Pancreas (tissue), 10 donors: ENCODE measurements around the gene PSMG3. TPM values are rescaled to one million over a fixed set of nuclear protein-coding genes. Genes with fewer than 3 reads are reported as not detected.
A peak's percentile ranks its signal among the peaks of the same experiment; 100 is the strongest.

Source experiments
- ATAC-seq, 4 donors: fragments of 200-7000 bp; cut with Tn5 transposase; one replicate each; pipeline versions ENCODE4 v1.8.0 to v1.9.1; 2020; ENCODE audit warnings: mild to moderate bottlenecking in 4 of 4, moderate library complexity in 4 of 4
- DNase-seq, 6 donors: peaks; one replicate each; pipeline ENCODE4 v3.0.0-alpha.2; 2020
- FAIRE-seq: peaks from 2 replicates; lab custom pipeline; 2012; peaks lifted over from hg19 to GRCh38; lab: Jason Lieb, UNC
- H3K27ac ChIP-seq, 4 donors: fragments of 200-600 bp; sonication (generic); 1 replicate in 3 of 4; 2 replicates in 1 of 4; pipeline versions ENCODE4 v1.5.0 to v1.8.0; 2020
- H3K27me3 ChIP-seq, 4 donors: fragments of 200-600 bp; one replicate each; pipeline ENCODE4 v1.8.0; 2021
- H3K36me3 ChIP-seq, 3 donors: fragments of 200-600 bp; sonication (generic) in 1 of 3; one replicate each; pipeline versions ENCODE4 v1.5.0 to v1.8.0; 2020 to 2021
- H3K4me1 ChIP-seq, 3 donors: fragments of 200-600 bp; one replicate each; pipeline ENCODE4 v1.8.0; 2021
- H3K4me3 ChIP-seq, 4 donors: fragments of 200-600 bp; sonication (generic) in 2 of 4; one replicate each; pipeline versions ENCODE4 v1.5.0 to v1.8.0; 2020 to 2021
- H3K9me3 ChIP-seq, 4 donors: fragments of 200-600 bp; one replicate each; pipeline ENCODE4 v1.8.0; 2021
- CTCF ChIP-seq, 4 donors: fragments of 200-600 bp; sonication (generic) in 3 of 4; IDR thresholded peaks; one replicate each; pipeline versions ENCODE4 v1.5.0 to v1.8.0; 2021; ENCODE audit warnings: antibody characterized with exemption in 4 of 4
- WGBS, 2 donors: extraction: QIAGEN DNeasy Blood & Tissue Kit; methylation state at CpG; one replicate each; pipeline ENCODE4 v1.1.7; 2013; 5-methylcytosine and 5-hydroxymethylcytosine counted together
- intact Hi-C, 3 donors: fragments of 100-400 bp; cut with DNase I; formaldehyde crosslinking; loops; one replicate each; pipeline versions ENCODE4 v1.11.1 to v1.14.2; 2022
- polyA plus RNA-seq, 2 donors: library from polyadenylated mRNA; stranded (reverse); fragments of 200-250 nt; gene quantifications; one replicate each; pipeline ENCODE4 v1.2.3, GENCODE V29; 2013
- total RNA-seq, 6 donors: library from RNA; stranded (reverse); fragmentation: NEBNext Ultra II Directional in 4 of 6; extraction: Animal tissue kit (Norgen Biotek cat#: 25700) in 4 of 6; gene quantifications; one replicate each; pipeline versions ENCODE4 v1.2.1 to v1.2.4, GENCODE V29; 2021 to 2023
- donor health status: healthy with polysubstance abuse.
- donor health status: DM: no; HTN: no; CAD: no; lungs with moderate emphysema.
- donor health status: DM: no; HTN: no; CAD: no.
- donor health status: control.
- donor health status: control.
- donor health status: Bipolar disorder and iron deficiency.
- donor health status: DM: yes; HTN: yes; CAD: no.
- donor health status: DM: no; HTN: no; CAD: no.
- donor health status: DM: no; HTN: no; CAD: no.
- donor health status: DM: yes; HTN: yes; CAD: no.

The PSMG3 gene
- total and polyA plus RNA-seq, 8 donors, result 6.7 to 46.1 (median 11.1) TPM

- Histone ChIP-seq H3K36me3 (no peaks in the 10 kb centered on the region), H3K9me3 (no peaks in the 10 kb centered on the region), H3K4me1 (no peaks in the 10 kb centered on the region), H3K4me3 (no peak overlapping the region), H3K27ac (no peak overlapping the region), H3K27me3 (no peaks in the 10 kb centered on the region)
- DNase-seq, result no peak
- intact Hi-C loops, result no loop called here
- no peak for TF ChIP-seq CTCF (IDR thresholded peaks at IDR 0.05)
- no peak for FAIRE-seq
- ATAC-seq, result no peak
- 54 to 56% methylated on average over 4 of the region's 4 CpGs for WGBS, 2 donors
Measured at GRCh38 chr7:1593904-1594421, 24.1 kb upstream of the PSMG3 start.

- TF ChIP-seq CTCF (IDR thresholded peaks at IDR 0.05), result no peak
- Histone ChIP-seq H3K27me3 (no peaks in the 10 kb centered on the region), H3K27ac (no peak overlapping the region), H3K36me3 (no peaks in the 10 kb centered on the region), H3K9me3 (no peaks in the 10 kb centered on the region), H3K4me3 (no peak overlapping the region), H3K4me1 (no peaks in the 10 kb centered on the region)
- intact Hi-C loops, result no loop called here
- no peak for FAIRE-seq
- DNase-seq, result no peak
- WGBS, 2 donors, result 42 to 55% methylated on average over 19 of the region's 19 CpGs
- peak in 2 of 4 donors; percentile 42 to 47 for ATAC-seq
Measured at GRCh38 chr7:1593091-1593866, 23.4 kb upstream of the PSMG3 start.

- 45 to 62% methylated on average over 20 of the region's 20 CpGs for whole genome bisulfite sequencing, 2 donors
- Histone ChIP-seq H3K9me3 (no peaks in the 10 kb centered on the region), H3K4me1 (no peaks in the 10 kb centered on the region), H3K27me3 (no peaks in the 10 kb centered on the region), H3K36me3 (no peaks in the 10 kb centered on the region), H3K27ac (no peak overlapping the region), H3K4me3 (no peak overlapping the region)
- intact Hi-C loops, result no loop called here
- FAIRE-seq (no peak), ATAC-seq (no peak), DNase-seq (no peak)
- no peak for TF ChIP-seq CTCF (IDR thresholded peaks at IDR 0.05)
Measured at GRCh38 chr7:1592299-1592871, 22.6 kb upstream of the PSMG3 start.

- H3K27ac ChIP-seq, result no peak overlapping the region
- ATAC-seq (no peak), DNase-seq (no peak), FAIRE-seq (no peak)
- intact Hi-C loops, result no loop called here
- H3K27me3 ChIP-seq, result no peaks in the 10 kb centered on the region
- no peak for TF ChIP-seq CTCF (IDR thresholded peaks at IDR 0.05)
- WGBS, 2 donors, result 31 to 43% methylated on average over 15 of the region's 15 CpGs
- no peak overlapping the region for H3K4me3 ChIP-seq
- no peaks in the 10 kb centered on the region for H3K36me3 ChIP-seq
- H3K9me3 ChIP-seq, result no peaks in the 10 kb centered on the region
- H3K4me1 ChIP-seq, result peaks cover 0 to 4% (median 0%) of the 10 kb centered on the region in 3 donors
Measured at GRCh38 chr7:1591876-1592275, 22.0 kb upstream of the PSMG3 start.

- no peaks in the 10 kb centered on the region for H3K27me3 ChIP-seq
Measured at GRCh38 chr7:1591396-1591795, 21.6 kb upstream of the PSMG3 start.

More at GRCh38 chr7:1591396-1591795, 21.6 kb upstream of the PSMG3 start:
- intact Hi-C loops, result no loop called here
- Histone ChIP-seq H3K9me3 (no peaks in the 10 kb centered on the region), H3K27ac (no peak overlapping the region), H3K36me3 (no peaks in the 10 kb centered on the region), H3K4me3 (no peak overlapping the region), H3K4me1 (peaks cover 0 to 6% (median 0%) of the 10 kb centered on the region in 3 donors)
- no peak for TF ChIP-seq CTCF (IDR thresholded peaks at IDR 0.05)
- WGBS, 2 donors, result 44 to 46% methylated on average over 6 of the region's 6 CpGs
- no peak for FAIRE-seq
- ATAC-seq, result no peak
- no peak for DNase-seq
